Measurements from ENCODE around the gene VSIR. TPM values are rescaled to one million over a fixed set of nuclear protein-coding genes. Genes with fewer than 3 reads are reported as not detected.

Gene VSIR
- total RNA-seq, 1 donor from 2014 or later = 0.29 TPM

GRCh38 chr10:71735709-71736569 is 37.4 kb downstream of the VSIR start:
- Mint-ChIP-seq H3K4me3 (ENCODE audit: unreplicated experiment) (no peak overlapping the region), H3K9me3 (ENCODE audit: unreplicated experiment) (peaks cover 4% of the 10 kb centered on the region), H3K27me3 (ENCODE audit: unreplicated experiment) (peaks cover 10% of the 10 kb centered on the region), H3K27ac (ENCODE audit: unreplicated experiment) (no peak overlapping the region), H3K4me1 (ENCODE audit: low read depth, unreplicated experiment) (peaks cover 6% of the 10 kb centered on the region), H3K36me3 (ENCODE audit: unreplicated experiment) (no peaks in the 10 kb centered on the region)
- DNase-seq = no peak
- TF ChIP-seq, protein P1, sequence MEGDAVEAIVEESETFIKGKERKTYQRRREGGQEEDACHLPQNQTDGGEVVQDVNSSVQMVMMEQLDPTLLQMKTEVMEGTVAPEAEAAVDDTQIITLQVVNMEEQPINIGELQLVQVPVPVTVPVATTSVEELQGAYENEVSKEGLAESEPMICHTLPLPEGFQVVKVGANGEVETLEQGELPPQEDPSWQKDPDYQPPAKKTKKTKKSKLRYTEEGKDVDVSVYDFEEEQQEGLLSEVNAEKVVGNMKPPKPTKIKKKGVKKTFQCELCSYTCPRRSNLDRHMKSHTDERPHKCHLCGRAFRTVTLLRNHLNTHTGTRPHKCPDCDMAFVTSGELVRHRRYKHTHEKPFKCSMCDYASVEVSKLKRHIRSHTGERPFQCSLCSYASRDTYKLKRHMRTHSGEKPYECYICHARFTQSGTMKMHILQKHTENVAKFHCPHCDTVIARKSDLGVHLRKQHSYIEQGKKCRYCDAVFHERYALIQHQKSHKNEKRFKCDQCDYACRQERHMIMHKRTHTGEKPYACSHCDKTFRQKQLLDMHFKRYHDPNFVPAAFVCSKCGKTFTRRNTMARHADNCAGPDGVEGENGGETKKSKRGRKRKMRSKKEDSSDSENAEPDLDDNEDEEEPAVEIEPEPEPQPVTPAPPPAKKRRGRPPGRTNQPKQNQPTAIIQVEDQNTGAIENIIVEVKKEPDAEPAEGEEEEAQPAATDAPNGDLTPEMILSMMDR (IDR thresholded peaks at IDR 0.05; ENCODE audit: partially characterized antibody, unreplicated experiment) = no peak

DNA sequence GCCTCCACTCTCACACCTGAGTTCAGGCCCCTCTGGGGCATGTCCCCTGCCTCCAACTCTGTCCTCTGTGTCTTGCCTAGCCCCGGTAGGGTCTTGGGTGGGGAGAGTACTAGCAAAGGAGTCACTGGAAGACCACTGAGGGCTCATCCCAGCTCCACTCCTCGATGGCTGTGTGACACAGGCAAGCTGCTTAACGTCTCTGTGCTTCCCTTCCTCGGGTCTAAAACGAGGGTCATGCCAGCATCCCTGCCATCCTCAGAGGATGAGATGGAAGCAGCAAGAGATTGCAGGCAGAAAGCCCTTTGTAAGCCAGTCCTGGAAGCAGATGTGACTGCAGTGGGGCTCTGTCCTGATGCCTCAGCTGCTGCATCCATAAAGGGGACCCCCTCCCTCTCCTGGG is 38.5 kb downstream of the VSIR start:
- H3K4me3 Mint-ChIP-seq (ENCODE audit: unreplicated experiment) = no peak overlapping the region

DNA sequence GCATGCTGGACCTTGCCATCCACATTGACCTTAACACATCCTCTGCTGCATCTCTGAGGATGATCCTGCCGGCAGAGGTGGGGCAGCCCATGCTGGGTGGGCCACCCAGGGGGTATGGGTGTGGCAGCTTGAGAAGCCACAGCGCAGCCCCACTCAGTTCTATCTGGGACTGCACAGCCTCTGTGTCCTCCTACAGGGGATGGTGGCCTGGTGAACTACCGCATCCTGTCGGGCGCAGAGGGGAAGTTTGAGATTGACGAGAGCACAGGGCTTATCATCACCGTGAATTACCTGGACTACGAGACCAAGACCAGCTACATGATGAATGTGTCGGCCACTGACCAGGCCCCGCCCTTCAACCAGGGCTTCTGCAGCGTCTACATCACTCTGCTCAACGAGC is 41.5 kb downstream of the VSIR start:
- H3K27me3 Mint-ChIP-seq (ENCODE audit: unreplicated experiment) = peaks cover 10% of the 10 kb centered on the region
- TF ChIP-seq, protein P1 (IDR thresholded peaks at IDR 0.05; ENCODE audit: partially characterized antibody, unreplicated experiment) = no peak
- DNase-seq = no peak
- H3K9me3 Mint-ChIP-seq (ENCODE audit: unreplicated experiment) = peaks cover 3% of the 10 kb centered on the region
- no peaks in the 10 kb centered on the region for H3K36me3 Mint-ChIP-seq (ENCODE audit: unreplicated experiment)
- H3K4me3 Mint-ChIP-seq (ENCODE audit: unreplicated experiment) = no peak overlapping the region
- H3K4me1 Mint-ChIP-seq (ENCODE audit: low read depth, unreplicated experiment) = peaks cover 15% of the 10 kb centered on the region
- no peak overlapping the region for H3K27ac Mint-ChIP-seq (ENCODE audit: unreplicated experiment)

More for the DNA sequence above, 38.5 kb downstream of the VSIR start:
- H3K36me3 Mint-ChIP-seq (ENCODE audit: unreplicated experiment) = no peaks in the 10 kb centered on the region
- H3K4me1 Mint-ChIP-seq (ENCODE audit: low read depth, unreplicated experiment) = peaks cover 6% of the 10 kb centered on the region
- DNase-seq = no peak
- H3K9me3 Mint-ChIP-seq (ENCODE audit: unreplicated experiment) = peaks cover 4% of the 10 kb centered on the region
- peaks cover 10% of the 10 kb centered on the region for H3K27me3 Mint-ChIP-seq (ENCODE audit: unreplicated experiment)
- TF ChIP-seq, protein P1 (IDR thresholded peaks at IDR 0.05; ENCODE audit: partially characterized antibody, unreplicated experiment) = no peak
- H3K27ac Mint-ChIP-seq (ENCODE audit: unreplicated experiment) = no peak overlapping the region

GRCh38 chr10:71729161-71729636 is 44.1 kb downstream of the VSIR start:
- no peaks in the 10 kb centered on the region for H3K36me3 Mint-ChIP-seq (ENCODE audit: unreplicated experiment)
- no peak for DNase-seq
- TF ChIP-seq, protein P1 (IDR thresholded peaks at IDR 0.05; ENCODE audit: partially characterized antibody, unreplicated experiment) = no peak
- H3K27ac Mint-ChIP-seq (ENCODE audit: unreplicated experiment) = peak overlapping the region; percentile 33
- H3K4me1 Mint-ChIP-seq (ENCODE audit: low read depth, unreplicated experiment) = peaks cover 21% of the 10 kb centered on the region
- H3K4me3 Mint-ChIP-seq (ENCODE audit: unreplicated experiment) = peak overlapping the region; percentile 49
- H3K27me3 Mint-ChIP-seq (ENCODE audit: unreplicated experiment) = peaks cover 10% of the 10 kb centered on the region
- peaks cover 2% of the 10 kb centered on the region for H3K9me3 Mint-ChIP-seq (ENCODE audit: unreplicated experiment)
